Stimulated activated naive CD8-positive, alpha-beta T cell treated with anti-CD3 and anti-CD28 coated beads, Interleukin-15, amount 100 ng/mL, for 72 hours (primary cell): ENCODE measurements around the gene SNUPN.

Source experiments
- ATAC-seq: fragments of 150-1000 bp; cut with Tn5 transposase; 2 replicates; pipeline ENCODE4 v1.10.0; 2021; ENCODE audit warnings: mild to moderate bottlenecking, moderate library complexity
- DNase-seq, 2 donors: peaks; one replicate each; pipeline ENCODE4 v3.0.0; 2021 to 2022
- H3K27ac Mint-ChIP-seq, 2 donors: one replicate each; pipeline ENCODE4 v1.8.0; 2022; ENCODE audit warnings: mild to moderate bottlenecking in 2 of 2, mixed read lengths in 2 of 2, moderate library complexity in 2 of 2
- H3K27me3 Mint-ChIP-seq: one replicate; pipeline ENCODE4 v1.8.0; 2022; ENCODE audit warnings: mixed read lengths
- H3K4me1 Mint-ChIP-seq: one replicate; pipeline ENCODE4 v1.8.0; 2022; ENCODE audit warnings: mild to moderate bottlenecking, mixed read lengths
- H3K4me3 Mint-ChIP-seq, 2 donors: one replicate each; pipeline ENCODE4 v1.8.0; 2022; ENCODE audit warnings: mild to moderate bottlenecking in 2 of 2, mixed read lengths in 2 of 2, moderate library complexity in 1 of 2
- H3K9me3 Mint-ChIP-seq, 2 donors: one replicate each; pipeline ENCODE4 v1.8.0; 2022; ENCODE audit warnings: mixed read lengths in 2 of 2

Gene SNUPN

GRCh38 chr15:75551091-75551490, 74.4 kb downstream of the SNUPN start:
- Mint-ChIP-seq H3K9me3 (no peaks in the 10 kb centered on the region), H3K4me3 (no peak overlapping the region), H3K27ac (no peak overlapping the region), H3K4me1 (no peaks in the 10 kb centered on the region), H3K27me3 (no peaks in the 10 kb centered on the region)
- no peak for DNase-seq
- no peak for ATAC-seq
